ENCODE results near the gene SS18L1.

The SS18L1 gene

DNA sequence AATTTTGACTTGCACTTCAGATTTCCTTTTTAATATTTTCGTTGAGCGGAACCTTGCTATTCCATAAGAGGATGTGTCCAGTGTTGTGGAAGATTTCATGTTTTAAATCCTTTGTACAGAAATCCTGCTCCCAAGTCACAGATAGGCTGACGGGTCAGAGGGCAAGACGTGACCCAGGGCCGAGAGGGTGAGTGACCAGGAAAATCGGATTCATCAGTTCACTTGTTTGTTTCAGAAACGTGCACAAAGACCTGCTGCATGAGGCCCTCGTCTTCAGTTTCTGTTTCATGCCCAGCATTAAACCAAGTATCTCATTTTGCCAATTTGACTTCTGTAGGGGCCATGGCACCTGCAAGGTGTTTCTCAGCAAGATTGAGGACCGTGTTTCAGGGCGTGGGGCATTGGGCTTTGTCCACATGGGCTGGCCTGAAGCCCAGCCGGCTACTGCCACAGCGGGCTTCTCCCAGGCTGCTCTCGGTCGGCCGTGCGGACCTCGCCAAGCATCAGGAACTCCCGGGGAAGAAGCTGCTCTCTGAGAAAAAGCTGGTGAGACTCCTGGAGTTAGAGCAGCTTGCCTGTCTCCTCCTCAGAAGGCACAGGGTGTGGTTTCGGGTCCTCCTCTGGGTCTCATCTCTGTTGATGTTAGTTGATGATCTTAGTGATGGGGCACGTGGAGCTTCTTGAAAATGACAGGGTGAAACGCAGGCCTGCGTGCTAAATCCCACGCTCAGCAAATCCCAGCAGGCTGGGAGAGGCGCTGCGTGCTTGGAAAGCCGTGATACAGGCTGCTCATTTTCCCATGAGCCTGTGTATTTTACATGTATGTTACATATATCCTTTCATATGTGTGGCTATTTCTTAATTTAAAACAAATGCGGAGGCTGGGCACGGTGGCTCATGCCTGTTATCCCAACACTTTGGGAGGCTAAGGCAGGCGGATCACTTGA is 49.8 kb downstream of the SS18L1 start:
- DNase-seq (ENCODE audit: low read depth in 2 of 2): no peak

DNA sequence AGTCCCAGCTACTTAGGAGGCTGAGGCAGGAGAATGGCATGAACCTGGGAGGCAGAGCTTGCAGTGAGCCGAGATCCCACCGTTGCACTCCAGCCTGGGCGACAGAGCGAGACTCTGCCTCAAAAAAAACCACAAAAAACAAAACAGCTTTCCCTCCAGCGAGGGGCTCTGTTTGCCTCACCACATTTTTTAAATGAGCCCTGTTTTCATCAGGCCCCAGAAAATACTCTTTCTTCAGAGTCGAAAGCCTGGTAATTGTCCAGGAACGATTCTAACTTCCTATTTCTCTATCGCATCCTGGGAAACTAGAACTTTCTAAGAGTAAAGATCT is 51.5 kb downstream of the SS18L1 start:
- no peak for DNase-seq (ENCODE audit: low read depth in 2 of 2)

DNA sequence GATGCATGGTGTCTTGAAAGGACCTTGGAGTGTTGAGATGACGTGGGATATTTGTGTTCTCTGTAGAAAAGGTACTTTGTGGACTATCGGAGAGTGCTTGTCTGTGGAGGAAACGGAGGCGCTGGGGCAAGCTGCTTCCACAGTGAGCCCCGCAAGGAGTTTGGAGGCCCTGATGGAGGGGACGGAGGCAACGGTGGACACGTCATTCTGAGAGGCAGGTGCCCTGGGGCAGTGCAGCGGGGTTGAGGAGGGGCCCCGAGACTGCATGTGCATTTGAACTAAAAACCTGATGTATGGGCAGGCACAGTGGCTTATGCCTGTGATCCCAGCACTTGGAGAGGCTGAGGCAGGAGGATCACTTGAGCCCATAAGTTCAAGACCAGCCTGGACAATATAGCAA is 52.2 kb downstream of the SS18L1 start:
- no peak for DNase-seq (ENCODE audit: low read depth in 2 of 2)

DNA sequence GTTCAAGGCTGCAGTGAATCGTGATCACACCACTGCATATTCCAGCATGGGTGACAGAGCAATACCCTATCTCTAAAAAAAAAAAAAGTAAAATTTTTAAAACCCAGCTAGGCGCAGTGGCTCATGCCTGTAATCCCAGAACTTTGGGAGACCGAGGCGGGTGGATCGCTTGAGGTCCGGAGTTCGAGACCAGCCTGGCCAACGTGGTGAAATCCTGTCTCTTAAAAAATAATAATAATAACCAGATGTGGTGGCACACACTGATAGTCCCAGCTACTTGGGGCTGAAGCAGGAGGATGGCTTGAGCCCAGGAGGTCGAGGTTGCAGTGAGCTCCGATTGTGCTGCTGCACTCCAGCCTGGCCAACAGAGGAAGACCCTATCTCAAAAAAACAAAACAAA is 52.7 kb downstream of the SS18L1 start:
- DNase-seq (ENCODE audit: low read depth in 2 of 2): no peak

- no peak for DNase-seq (ENCODE audit: low read depth in 2 of 2)
Observed at GRCh38 chr20:62197311-62197710, 53.7 kb downstream of the SS18L1 start.

- DNase-seq (ENCODE audit: low read depth in 2 of 2): no peak
Observed at GRCh38 chr20:62197801-62198200, 54.2 kb downstream of the SS18L1 start.

- DNase-seq (ENCODE audit: low read depth in 2 of 2): no peak
Observed at GRCh38 chr20:62198496-62198895, 54.9 kb downstream of the SS18L1 start.

- DNase-seq (ENCODE audit: low read depth in 2 of 2): no peak
Observed at GRCh38 chr20:62198931-62199330, 55.4 kb downstream of the SS18L1 start.

DNA sequence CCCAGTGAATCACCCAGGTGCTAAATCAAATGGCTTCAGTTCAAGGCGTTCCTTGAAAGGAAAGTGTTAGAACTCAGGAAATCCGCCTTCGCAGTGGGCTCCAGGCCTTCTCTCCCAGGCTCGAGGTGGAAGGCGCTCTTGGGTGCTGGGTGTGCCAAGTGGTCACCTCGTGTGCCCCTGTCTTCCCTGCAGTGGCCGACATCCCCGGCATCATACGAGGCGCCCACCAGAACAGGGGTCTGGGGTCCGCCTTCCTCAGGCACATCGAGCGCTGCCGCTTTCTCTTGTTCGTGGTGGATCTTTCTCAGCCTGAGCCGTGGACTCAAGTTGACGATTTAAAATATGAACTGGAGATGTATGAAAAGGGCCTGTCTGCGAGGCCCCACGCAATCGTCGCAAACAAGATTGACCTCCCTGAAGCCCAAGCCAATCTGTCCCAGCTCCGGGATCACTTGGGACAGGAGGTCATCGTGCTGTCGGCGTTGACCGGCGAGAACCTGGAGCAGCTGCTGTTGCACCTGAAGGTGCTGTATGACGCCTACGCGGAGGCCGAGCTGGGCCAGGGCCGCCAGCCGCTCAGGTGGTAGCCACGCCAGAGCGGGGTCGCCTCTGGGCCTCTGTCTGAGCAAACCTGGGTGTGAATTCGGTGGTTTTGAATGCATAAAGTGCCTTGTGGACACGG is 57.1 kb downstream of the SS18L1 start:
- no peak for DNase-seq (ENCODE audit: low read depth in 2 of 2)

- DNase-seq (ENCODE audit: low read depth in 2 of 2): no peak
Observed at GRCh38 chr20:62201173-62202082, 57.9 kb downstream of the SS18L1 start.

DNA sequence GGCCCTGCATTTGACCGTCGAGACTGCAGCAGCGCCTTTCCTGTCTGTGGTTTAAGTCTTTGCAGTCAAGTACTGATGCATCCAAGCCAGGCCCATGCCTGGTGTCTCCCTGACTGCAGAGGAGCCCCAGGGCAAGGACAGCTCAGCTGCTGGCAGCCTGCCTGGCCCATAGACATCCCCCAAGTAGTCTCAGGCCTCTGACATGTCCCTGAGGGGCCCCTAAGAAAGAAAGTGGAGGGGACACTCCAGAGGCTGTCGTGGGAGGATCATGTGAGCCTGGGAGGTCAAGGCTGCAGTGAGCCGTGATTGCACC is 58.5 kb downstream of the SS18L1 start:
- no peak for DNase-seq (ENCODE audit: low read depth in 2 of 2)

- no peak for DNase-seq (ENCODE audit: low read depth in 2 of 2)
Observed at GRCh38 chr20:62202676-62203377, 59.3 kb downstream of the SS18L1 start.

- DNase-seq (ENCODE audit: low read depth in 2 of 2): no peak
Observed at GRCh38 chr20:62203378-62204030, 59.9 kb downstream of the SS18L1 start.

DNA sequence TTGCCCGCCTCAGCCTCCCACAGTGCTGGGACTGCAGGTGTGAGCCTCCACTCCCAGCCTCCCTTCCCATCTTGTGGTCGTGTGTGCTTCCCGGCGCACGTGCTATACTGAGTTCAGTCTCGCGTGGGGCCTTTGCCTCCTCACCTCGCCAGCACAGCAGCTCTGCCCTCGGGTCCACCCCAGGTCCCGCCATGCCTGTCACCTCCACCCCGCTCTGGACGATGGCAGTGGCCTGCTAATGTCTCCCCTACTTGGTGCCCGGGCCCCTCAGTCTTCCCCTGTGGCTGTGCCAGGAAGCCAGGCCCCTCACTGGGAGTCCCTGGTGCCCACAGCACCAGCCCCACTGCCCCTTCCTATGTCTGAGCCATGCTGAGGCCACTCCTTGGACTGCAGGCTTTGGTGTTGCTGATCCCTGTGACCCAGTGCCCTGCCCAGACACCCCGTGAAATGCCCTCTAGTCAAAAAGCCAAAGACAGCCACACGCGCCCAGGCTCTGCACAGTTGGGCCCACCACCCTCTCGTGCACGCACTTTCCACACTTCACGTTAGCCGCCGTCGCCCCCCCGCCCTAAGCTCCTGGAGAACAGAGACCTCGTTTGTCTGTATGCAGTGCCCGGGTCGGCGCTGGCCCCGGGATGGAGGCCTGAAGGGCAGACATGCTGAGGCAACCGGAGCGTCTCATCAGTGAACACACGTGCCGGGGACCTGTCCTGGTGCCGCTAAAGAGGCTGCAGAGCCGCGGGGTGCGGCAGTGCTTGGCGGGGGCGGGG is 62.2 kb downstream of the SS18L1 start:
- no peak for DNase-seq (ENCODE audit: low read depth in 2 of 2)

DNA sequence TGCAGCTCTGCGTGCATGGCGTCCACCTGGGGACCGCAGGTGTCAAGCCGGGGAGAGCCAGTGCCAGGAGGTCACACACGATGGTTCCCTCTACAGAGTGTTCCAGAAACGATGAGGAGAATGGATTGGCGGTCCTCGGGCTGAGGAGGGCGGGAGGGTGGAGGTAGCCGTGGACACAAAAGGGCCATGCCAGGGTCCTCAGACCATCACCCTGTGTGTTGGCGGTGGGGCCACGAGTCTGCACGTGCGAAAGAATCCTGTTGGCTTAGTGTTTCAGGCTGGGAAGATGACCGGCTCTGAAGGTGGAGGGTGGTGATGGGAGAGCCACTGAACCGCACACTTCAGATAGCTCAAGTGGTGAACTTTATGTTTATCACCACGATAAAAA is 62.8 kb downstream of the SS18L1 start:
- DNase-seq (ENCODE audit: low read depth in 2 of 2): no peak

- DNase-seq (ENCODE audit: low read depth in 2 of 2): no peak
Observed at GRCh38 chr20:62208061-62208794, 64.7 kb downstream of the SS18L1 start.

DNA sequence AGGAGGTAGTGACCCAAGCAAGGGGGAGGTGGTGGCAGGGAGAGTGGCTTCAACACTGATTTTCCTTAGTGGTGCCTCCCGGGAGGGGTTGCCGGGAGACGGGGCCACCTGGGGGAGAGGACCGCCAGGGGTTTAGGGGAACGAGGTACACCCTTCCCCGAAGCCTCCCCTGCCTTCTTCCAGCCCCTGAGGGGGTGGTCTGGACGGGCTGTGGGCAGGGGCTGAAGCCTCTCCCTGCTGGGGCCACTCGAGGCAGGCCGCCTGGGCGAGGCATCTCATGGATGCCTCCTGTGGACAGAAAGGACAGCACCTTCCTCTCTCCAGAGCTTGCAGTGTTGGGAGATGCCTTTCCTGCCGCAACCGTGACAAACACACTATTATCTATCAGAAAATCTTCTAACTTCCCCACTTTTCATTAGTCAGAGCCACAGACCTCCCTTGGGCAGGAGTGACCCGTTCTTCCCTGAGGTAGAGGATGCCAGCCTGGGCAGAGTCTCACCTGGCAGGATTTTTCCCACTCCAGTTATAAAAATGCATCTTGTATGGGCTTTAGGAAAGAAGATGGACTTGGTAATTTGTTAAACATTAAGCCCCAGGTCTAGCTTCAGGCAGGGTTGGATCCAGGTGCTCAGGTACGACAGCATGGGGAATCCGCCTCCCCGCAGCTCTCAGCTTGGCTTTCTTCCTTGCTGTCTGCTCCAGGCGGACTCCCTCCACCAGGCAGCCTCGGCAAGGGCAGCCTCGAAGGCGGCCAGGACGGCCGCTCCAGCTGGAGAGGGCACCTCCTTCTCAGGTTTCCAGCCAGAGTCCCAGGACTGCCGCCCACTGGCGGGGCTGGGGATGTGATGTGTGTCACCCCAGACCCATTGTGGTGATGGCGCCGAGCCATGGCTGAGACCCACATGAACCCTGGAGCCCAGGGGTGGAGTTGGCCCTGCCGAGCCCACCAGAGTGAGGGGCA is 65.5 kb downstream of the SS18L1 start:
- no peak for DNase-seq (ENCODE audit: low read depth in 2 of 2)

GRCh38 chr20:62209850-62210495 is 66.4 kb downstream of the SS18L1 start:
- no peak for DNase-seq (ENCODE audit: low read depth in 2 of 2)
